IPS DF 6.9 (cell line): ENCODE data around the gene DCUN1D2.
"Not testable (repeated sequence)": the region's sequence is repeated elsewhere in the genome, so short reads cannot be mapped to it uniquely, and the experiment has no call there.

ENCODE experiments used
- DNase-seq: peaks from one replicate; pipeline ENCODE4 v3.0.0-alpha.2; 2013; ENCODE audit warnings: low read depth, low spot score
- H3K27ac ChIP-seq: one replicate; pipeline ENCODE4 v1.5.1; 2013; ENCODE audit warnings: low read length, control low read depth
- H3K27me3 ChIP-seq: 2 replicates; pipeline ENCODE4 v1.6.1; 2013; ENCODE audit warnings: mild to moderate bottlenecking, low read length; ENCODE audit not compliant: control insufficient read depth, insufficient read depth
- H3K36me3 ChIP-seq: 2 replicates; pipeline ENCODE4 v1.6.1; 2013; ENCODE audit warnings: low read length; ENCODE audit not compliant: control insufficient read depth, insufficient read depth
- H3K4me1 ChIP-seq: 2 replicates; pipeline ENCODE4 v1.6.1; 2013; ENCODE audit warnings: low read length; ENCODE audit not compliant: control insufficient read depth, insufficient read depth
- H3K4me3 ChIP-seq: 2 replicates; pipeline ENCODE4 v1.5.1; 2013; ENCODE audit warnings: mild to moderate bottlenecking, low read length
- H3K9me3 ChIP-seq: 2 replicates; pipeline ENCODE4 v1.6.1; 2013; ENCODE audit warnings: low read length, inconsistent platforms; ENCODE audit not compliant: control insufficient read depth, insufficient read depth
- WGBS: extraction: QIAGEN DNeasy Blood & Tissue Kit; methylation state at CpG from one replicate; pipeline ENCODE4 v1.1.7; 2013; ENCODE audit warnings: mixed read lengths, missing lambda C conversion rate; ENCODE audit not compliant: insufficient read length, insufficient coverage; 5-methylcytosine and 5-hydroxymethylcytosine counted together

Gene DCUN1D2

GRCh38 chr13:113447596-113447995, 42.9 kb downstream of the DCUN1D2 start:
- WGBS, result no CpG with 5 or more reads among the region's 6 CpGs
- Histone ChIP-seq H3K27me3 (no peaks in the 10 kb centered on the region), H3K27ac (no peak overlapping the region), H3K4me3 (no peak overlapping the region), H3K9me3 (no peaks in the 10 kb centered on the region), H3K4me1 (no peaks in the 10 kb centered on the region), H3K36me3 (no peaks in the 10 kb centered on the region)
- no peak for DNase-seq

- H3K27me3 ChIP-seq, result no peaks in the 10 kb centered on the region
- H3K4me1 ChIP-seq, result no peaks in the 10 kb centered on the region
- WGBS, result no CpG with 5 or more reads among the region's 9 CpGs
Measured at GRCh38 chr13:113446488-113446854, 44.0 kb downstream of the DCUN1D2 start.

GRCh38 chr13:113445791-113446487, 44.6 kb downstream of the DCUN1D2 start:
- Histone ChIP-seq H3K27ac (no peak overlapping the region), H3K4me1 (no peaks in the 10 kb centered on the region), H3K4me3 (no peak overlapping the region), H3K36me3 (0 out of 2 replicates have a peak, but pooled peaks cover 2% of the 10 kb centered on the region), H3K9me3 (no peaks in the 10 kb centered on the region), H3K27me3 (no peaks in the 10 kb centered on the region)
- WGBS, result no CpG with 5 or more reads among the region's 19 CpGs
- DNase-seq, result no peak

More at GRCh38 chr13:113446488-113446854, 44.0 kb downstream of the DCUN1D2 start:
- Histone ChIP-seq H3K4me3 (no peak overlapping the region), H3K9me3 (no peaks in the 10 kb centered on the region), H3K36me3 (0 out of 2 replicates have a peak, but pooled peaks cover 2% of the 10 kb centered on the region), H3K27ac (no peak overlapping the region)
- DNase-seq, result no peak

- WGBS, result no CpG with 5 or more reads among the region's 15 CpGs
- no peak overlapping the region for H3K4me3 ChIP-seq
- no peaks in the 10 kb centered on the region for H3K27me3 ChIP-seq
- H3K36me3 ChIP-seq, result 0 out of 2 replicates have a peak, but pooled peaks cover 2% of the 10 kb centered on the region
- no peaks in the 10 kb centered on the region for H3K4me1 ChIP-seq
- H3K27ac ChIP-seq, result no peak overlapping the region
- no peak for DNase-seq
- no peaks in the 10 kb centered on the region for H3K9me3 ChIP-seq
Measured at GRCh38 chr13:113443991-113444390, 46.5 kb downstream of the DCUN1D2 start.

GRCh38 chr13:113442985-113443362, 47.5 kb downstream of the DCUN1D2 start:
- DNase-seq, result no peak
- WGBS, result no CpG with 5 or more reads among the region's 1 CpG

GRCh38 chr13:113442354-113442984, 48.0 kb downstream of the DCUN1D2 start:
- Histone ChIP-seq H3K27me3 (no peaks in the 10 kb centered on the region), H3K27ac (no peak overlapping the region), H3K4me3 (no peak overlapping the region), H3K36me3 (0 out of 2 replicates have a peak, but pooled peaks cover 2% of the 10 kb centered on the region), H3K9me3 (no peaks in the 10 kb centered on the region), H3K4me1 (no peaks in the 10 kb centered on the region)
- no CpG with 5 or more reads among the region's 10 CpGs for WGBS
- no peak for DNase-seq

More at GRCh38 chr13:113442985-113443362, 47.5 kb downstream of the DCUN1D2 start:
- Histone ChIP-seq H3K27me3 (no peaks in the 10 kb centered on the region), H3K27ac (no peak overlapping the region), H3K4me3 (no peak overlapping the region), H3K9me3 (no peaks in the 10 kb centered on the region), H3K4me1 (no peaks in the 10 kb centered on the region), H3K36me3 (0 out of 2 replicates have a peak, but pooled peaks cover 2% of the 10 kb centered on the region)

GRCh38 chr13:113441661-113442060, 48.9 kb downstream of the DCUN1D2 start:
- no peak for DNase-seq
- H3K9me3 ChIP-seq, result no peaks in the 10 kb centered on the region
- H3K4me3 ChIP-seq, result no peak overlapping the region
- no peaks in the 10 kb centered on the region for H3K4me1 ChIP-seq
- no peaks in the 10 kb centered on the region for H3K27me3 ChIP-seq
- H3K36me3 ChIP-seq, result 0 out of 2 replicates have a peak, but pooled peaks cover 2% of the 10 kb centered on the region
- no peak overlapping the region for H3K27ac ChIP-seq
- WGBS, result no CpG with 5 or more reads among the region's 29 CpGs

GRCh38 chr13:113437408-113438010, 53.0 kb downstream of the DCUN1D2 start:
- Histone ChIP-seq H3K27ac (no peak overlapping the region), H3K27me3 (no peaks in the 10 kb centered on the region), H3K4me1 (no peaks in the 10 kb centered on the region), H3K9me3 (no peaks in the 10 kb centered on the region), H3K36me3 (0 out of 2 replicates have a peak, but pooled peaks cover 2% of the 10 kb centered on the region), H3K4me3 (no peak overlapping the region)
- no CpG with 5 or more reads among the region's 17 CpGs for WGBS
- no peak for DNase-seq

GRCh38 chr13:113436866-113437265, 53.6 kb downstream of the DCUN1D2 start:
- not testable (repeated sequence) for DNase-seq, H3K27me3 ChIP-seq, H3K4me3 ChIP-seq, H3K36me3 ChIP-seq, H3K27ac ChIP-seq, H3K4me1 ChIP-seq, H3K9me3 ChIP-seq
- no CpG with 5 or more reads among the region's 15 CpGs for WGBS

GRCh38 chr13:113435907-113436306, 54.6 kb downstream of the DCUN1D2 start:
- H3K36me3 ChIP-seq, DNase-seq, H3K27me3 ChIP-seq, H3K9me3 ChIP-seq, H3K4me1 ChIP-seq, H3K27ac ChIP-seq, H3K4me3 ChIP-seq: not testable (repeated sequence)
- no CpG with 5 or more reads among the region's 15 CpGs for WGBS
